ENCODE measurements around the gene FFAR2. TPM values are rescaled to one million over a fixed set of nuclear protein-coding genes. Genes with fewer than 3 reads are reported as not detected.
A peak's percentile ranks its signal among the peaks of the same experiment; 100 is the strongest.
"Not testable (repeated sequence)": the region's sequence is repeated elsewhere in the genome, so short reads cannot be mapped to it uniquely, and the experiment has no call there.

Gene FFAR2
- under 1 TPM; 0.22 to 0.82 TPM for total RNA-seq

DNA sequence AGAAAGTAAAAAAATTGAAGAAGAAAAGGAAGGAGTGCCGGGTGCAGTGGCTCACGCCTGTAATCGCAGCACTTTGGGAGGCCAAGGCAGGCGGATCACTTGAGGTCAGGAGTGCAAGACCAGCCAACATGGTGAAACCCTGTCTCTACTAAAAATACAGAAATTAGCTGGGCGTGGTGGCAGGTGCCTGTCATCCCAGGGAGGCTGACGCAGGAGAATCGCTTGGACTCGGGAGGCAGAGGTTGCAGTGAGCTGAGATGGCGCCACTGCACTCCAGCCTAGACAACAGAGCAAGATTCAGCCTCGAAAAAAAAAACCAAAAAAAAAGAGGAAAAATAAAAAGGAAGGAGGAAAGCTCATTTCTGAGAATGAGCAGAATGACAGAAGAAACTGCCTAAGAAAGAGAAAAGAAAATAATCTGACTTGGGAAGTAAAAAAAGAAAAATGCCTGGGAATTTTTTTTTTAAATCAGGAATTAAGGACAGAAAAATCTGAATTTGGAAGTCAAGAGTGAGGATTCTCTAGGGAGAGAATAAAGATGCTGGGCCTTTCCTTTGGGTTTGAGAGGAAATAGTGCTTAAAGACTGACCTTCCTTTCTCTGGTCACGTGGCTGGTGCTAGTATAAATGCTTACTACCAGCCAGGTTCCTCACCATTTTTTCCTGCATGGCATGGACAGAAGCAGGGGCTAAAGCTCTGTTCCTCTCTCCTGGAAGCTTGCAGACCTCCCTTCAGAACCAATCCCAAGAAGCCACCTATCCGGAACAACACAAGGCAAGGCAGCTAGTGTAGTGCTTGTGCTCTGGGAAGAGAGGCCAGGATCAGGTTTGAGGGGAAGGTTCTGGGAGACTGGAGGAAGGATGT, at the start of gene FFAR2:
Gene FFAR2, plus strand, starts transcription at position 652 of the 864 bp plus-strand sequence. CDS start 1,458 bp downstream, outside the sequence.
- TF ChIP-seq CTCF (IDR thresholded peaks at IDR 0.05), result no peak
- DNase-seq, result no peak

GRCh38 chr19:35398570-35398969, 49.5 kb upstream of the FFAR2 start:
- no peaks in the 10 kb centered on the region for H3K4me1 ChIP-seq
- H3K27ac ChIP-seq, result no peak overlapping the region
- DNase-seq, result no peak
- intact Hi-C loops (cut with DNase I), result no loop called here
- no peaks in the 10 kb centered on the region for H3K27me3 ChIP-seq
- H3K4me3 ChIP-seq, result no peak overlapping the region
- H3K9ac ChIP-seq (ENCODE audit: low read depth in 2 of 2, low read length in 2 of 2), result no peak overlapping the region
- H3K9me3 ChIP-seq, result no peaks in the 10 kb centered on the region
- TF ChIP-seq CTCF (IDR thresholded peaks at IDR 0.05), result no peak
- H3K36me3 ChIP-seq, result no peaks in the 10 kb centered on the region

More for the DNA sequence above, at the start of gene FFAR2:
- peak within 1 kb of the TSS in 1 of 2 donors; percentile 50 for H3K9ac ChIP-seq (ENCODE audit: low read depth in 2 of 2, low read length in 2 of 2)
- H3K27me3 ChIP-seq, result peaks cover 3% of the 10 kb centered on the region
- H3K4me1 ChIP-seq, result no peaks in the 10 kb centered on the region
- H3K9me3 ChIP-seq, result no peaks in the 10 kb centered on the region
- intact Hi-C loops (cut with DNase I), result no loop called here
- peak within 1 kb of the TSS; percentile 29 for H3K27ac ChIP-seq
- no peak within 1 kb of the TSS for H3K4me3 ChIP-seq
- no peaks in the 10 kb centered on the region for H3K36me3 ChIP-seq

- Histone ChIP-seq H3K27ac (no peak overlapping the region), H3K36me3 (no peaks in the 10 kb centered on the region), H3K27me3 (no peaks in the 10 kb centered on the region), H3K9ac (ENCODE audit: low read depth in 2 of 2, low read length in 2 of 2) (no peak overlapping the region), H3K4me1 (no peaks in the 10 kb centered on the region), H3K4me3 (no peak overlapping the region), H3K9me3 (no peaks in the 10 kb centered on the region)
- no peak for TF ChIP-seq CTCF (IDR thresholded peaks at IDR 0.05)
- intact Hi-C loops (cut with DNase I), result no loop called here
- no peak for DNase-seq
These were observed 48.8 kb upstream of the FFAR2 start for GRCh38 chr19:35399231-35399630.

DNA sequence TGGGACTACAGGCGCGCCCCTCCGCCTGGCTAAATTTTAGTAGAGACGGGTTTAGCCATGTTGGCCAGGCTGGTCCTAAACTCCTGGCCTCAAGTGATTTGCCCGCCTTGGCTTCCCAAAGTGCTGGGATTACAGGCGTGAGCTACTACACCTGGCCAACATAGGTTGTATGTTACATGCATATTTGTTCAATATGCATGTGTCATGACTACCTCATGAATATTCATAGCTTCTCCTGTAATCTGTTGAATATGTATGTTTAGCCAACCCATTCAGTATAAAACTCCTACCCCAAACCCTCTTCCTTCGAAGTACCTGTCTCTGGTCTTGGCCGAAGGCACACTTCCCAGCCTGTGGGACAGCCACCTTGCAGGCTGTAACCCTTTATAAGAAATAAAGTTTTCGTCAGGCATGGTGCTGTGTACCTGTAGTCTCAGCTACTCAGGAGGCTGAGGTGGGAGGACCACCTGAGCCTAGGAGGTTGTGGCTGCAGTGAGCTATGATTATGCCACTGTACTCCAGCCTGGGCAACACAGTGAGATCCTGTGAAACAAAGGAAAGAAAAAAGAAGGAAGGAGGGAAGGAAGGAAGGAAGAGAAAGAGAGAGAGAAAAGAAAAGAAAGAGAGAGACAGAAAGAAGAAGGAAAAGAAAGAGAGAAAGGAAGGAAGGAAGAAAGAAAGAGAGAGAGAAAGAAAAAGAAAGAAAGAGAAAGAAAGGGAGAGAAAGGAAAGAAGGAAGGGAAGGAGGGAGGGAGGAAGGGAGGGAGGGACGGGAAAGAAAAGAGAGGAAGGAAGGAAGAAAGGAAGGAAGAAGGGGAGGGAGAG, 47.9 kb upstream of the FFAR2 start:
- no peak overlapping the region for H3K27ac ChIP-seq
- H3K4me1 ChIP-seq, result no peaks in the 10 kb centered on the region
- no peaks in the 10 kb centered on the region for H3K36me3 ChIP-seq
- H3K27me3 ChIP-seq, result no peaks in the 10 kb centered on the region
- DNase-seq, result no peak
- H3K9me3 ChIP-seq, result no peaks in the 10 kb centered on the region
- intact Hi-C loops (cut with DNase I), result no loop called here
- H3K9ac ChIP-seq (ENCODE audit: low read depth in 2 of 2, low read length in 2 of 2), result no peak overlapping the region
- TF ChIP-seq CTCF (IDR thresholded peaks at IDR 0.05), result no peak
- no peak overlapping the region for H3K4me3 ChIP-seq

DNA sequence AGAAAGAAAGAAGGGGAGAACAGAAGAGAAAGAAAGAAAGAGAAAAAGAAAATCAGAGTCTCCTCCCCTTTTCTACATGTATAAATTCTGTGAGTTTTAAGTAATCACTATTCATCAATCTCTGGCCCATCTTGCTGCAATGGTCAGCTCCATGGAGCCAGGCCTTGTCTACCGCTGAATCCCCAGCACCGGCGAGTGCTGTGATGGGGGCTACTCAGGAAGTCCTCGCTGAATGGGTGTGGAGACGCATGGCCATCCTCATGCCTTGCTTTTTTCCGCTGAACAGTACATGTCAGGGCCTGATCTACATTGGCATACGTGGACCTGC, 47.3 kb upstream of the FFAR2 start:
- Histone ChIP-seq H3K9me3 (no peaks in the 10 kb centered on the region), H3K27ac (no peak overlapping the region), H3K27me3 (no peaks in the 10 kb centered on the region), H3K4me3 (no peak overlapping the region), H3K36me3 (no peaks in the 10 kb centered on the region), H3K4me1 (no peaks in the 10 kb centered on the region), H3K9ac (ENCODE audit: low read depth in 2 of 2, low read length in 2 of 2) (no peak overlapping the region)
- intact Hi-C loops (cut with DNase I), result no loop called here
- DNase-seq, result no peak
- no peak for TF ChIP-seq CTCF (IDR thresholded peaks at IDR 0.05)

- DNase-seq; H3K9me3 ChIP-seq; H3K4me1 ChIP-seq; intact Hi-C loops (cut with DNase I); H3K27ac ChIP-seq; H3K9ac ChIP-seq (ENCODE audit: low read depth in 2 of 2, low read length in 2 of 2); H3K4me3 ChIP-seq; H3K36me3 ChIP-seq; H3K27me3 ChIP-seq: not testable (repeated sequence)
These were observed 46.6 kb upstream of the FFAR2 start for GRCh38 chr19:35401416-35401815.

Measured in colonic mucosa (tissue), 4 donors.